Erythroblast (primary cell): ENCODE measurements around the gene MYO1E.

Experiments
- GATA1 ChIP-seq: IDR thresholded peaks from 2 replicates; pipeline ENCODE4 v1.6.1; 2011; ENCODE audit warnings: low read depth, mild to moderate bottlenecking, control low read depth, low read length, moderate library complexity
- POLR2A ChIP-seq: IDR thresholded peaks from 2 replicates; pipeline ENCODE4 v1.6.1; 2011; ENCODE audit warnings: mild to moderate bottlenecking, low read length

DNA sequence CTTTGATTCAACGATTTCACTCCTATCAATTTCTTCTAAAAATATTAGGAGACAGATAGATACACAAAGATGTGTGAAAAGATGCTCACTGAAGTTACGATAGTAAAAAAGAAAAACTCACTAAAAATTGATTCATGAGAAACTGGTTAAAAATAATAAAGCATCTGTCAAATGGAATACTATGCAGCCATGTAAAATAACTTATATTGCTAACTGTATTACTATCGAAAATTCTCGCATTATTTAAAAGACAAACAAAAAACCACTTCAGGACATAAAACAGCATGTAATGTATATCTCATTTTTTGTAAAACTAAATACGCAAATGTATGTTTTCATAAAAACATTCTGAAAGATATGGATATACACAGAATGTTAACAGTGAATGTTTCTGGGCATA lies 199.5 kb downstream of the MYO1E start:
- TF ChIP-seq POLR2A (no peak), GATA1 (no peak)
